Myocyte (in vitro differentiated cells): ENCODE data around the gene RAC3. TPM values are rescaled to one million over a fixed set of nuclear protein-coding genes. Genes with fewer than 3 reads are reported as not detected.
A peak's percentile ranks its signal among the peaks of the same experiment; 100 is the strongest.

Source experiments
- DNase-seq: peaks from one replicate; pipeline ENCODE4 v3.0.0-alpha.2; 2012; ENCODE audit warnings: low read depth
- total RNA-seq: library from RNA; depleted of rRNA; stranded (reverse); fragments of >200 nt; gene quantifications from 2 replicates; pipeline ENCODE4 v1.2.3, GENCODE V29; 2014

Gene RAC3
- total RNA-seq, 1 donor from 2014 or later: 7.3 TPM

DNA sequence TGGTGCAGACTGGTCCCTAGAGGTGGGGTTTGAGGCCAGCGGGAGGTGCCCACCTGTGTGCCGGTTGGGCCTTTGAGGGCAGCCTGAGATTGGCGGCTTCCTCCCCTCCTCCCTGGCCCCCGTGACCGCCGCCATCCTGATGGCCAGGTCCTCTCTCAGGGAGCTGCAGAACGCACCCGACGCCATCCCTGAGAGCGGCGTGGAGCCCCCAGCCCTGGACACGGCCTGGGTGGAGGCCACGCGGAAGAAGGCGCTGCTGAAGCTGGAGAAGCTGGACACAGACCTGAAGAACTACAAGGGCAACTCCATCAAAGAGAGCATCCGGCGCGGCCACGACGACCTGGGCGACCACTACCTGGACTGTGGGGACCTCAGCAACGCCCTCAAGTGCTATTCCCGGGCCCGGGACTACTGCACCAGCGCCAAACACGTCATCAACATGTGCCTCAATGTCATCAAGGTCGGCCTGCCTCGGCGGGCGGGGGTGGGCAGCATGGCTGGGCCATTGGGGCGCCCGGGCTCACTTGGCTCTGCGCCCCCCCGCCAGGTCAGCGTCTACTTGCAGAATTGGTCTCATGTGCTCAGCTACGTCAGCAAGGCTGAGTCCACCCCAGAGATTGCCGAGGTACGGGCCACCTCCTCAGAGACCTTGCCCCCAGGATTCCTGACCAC, 23.0 kb downstream of the RAC3 start:
- DNase-seq: no peak

DNA sequence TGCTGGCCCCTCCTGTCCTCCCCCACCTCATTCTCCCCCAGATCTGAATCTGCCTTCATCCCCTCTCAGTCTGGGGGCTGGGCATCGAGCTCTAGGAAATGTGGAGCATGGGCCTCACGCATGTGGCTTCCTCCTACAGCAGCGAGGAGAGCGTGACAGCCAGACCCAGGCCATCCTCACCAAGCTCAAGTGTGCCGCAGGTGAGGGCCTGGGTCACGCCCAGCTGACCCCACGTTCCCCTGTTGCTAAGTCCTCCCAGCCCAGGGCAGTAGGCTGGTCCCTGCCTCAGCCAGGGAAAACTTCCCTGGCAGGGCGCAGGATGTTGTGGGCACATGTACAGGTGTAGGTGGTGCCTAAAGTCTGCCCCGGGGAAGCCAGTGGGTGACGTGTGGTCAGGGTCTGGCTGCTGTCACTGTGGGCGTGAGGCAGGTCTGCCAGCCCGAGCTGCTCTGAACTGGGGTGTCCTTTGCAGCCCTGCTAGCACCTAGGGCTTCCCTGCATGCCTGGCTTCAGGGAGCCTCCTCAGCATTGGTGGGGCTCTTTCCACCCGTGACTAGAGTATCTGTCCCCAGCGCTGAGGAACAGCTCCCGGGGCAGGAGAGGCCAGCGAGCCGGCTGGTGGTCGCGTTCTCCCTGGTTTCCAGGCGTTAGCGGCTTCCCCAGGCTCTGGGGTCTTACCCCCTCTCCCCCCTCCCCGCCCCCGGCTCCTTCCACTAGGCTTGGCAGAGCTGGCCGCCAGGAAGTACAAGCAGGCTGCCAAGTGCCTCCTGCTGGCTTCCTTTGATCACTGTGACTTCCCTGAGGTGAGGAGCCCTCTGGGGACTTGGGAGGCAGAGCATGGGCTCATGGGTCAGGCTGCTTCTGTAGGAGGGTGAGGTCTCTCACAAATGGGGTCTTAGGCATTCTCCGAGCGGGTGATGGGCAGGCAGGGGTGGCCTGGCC, 23.8 kb downstream of the RAC3 start:
- DNase-seq: no peak

DNA sequence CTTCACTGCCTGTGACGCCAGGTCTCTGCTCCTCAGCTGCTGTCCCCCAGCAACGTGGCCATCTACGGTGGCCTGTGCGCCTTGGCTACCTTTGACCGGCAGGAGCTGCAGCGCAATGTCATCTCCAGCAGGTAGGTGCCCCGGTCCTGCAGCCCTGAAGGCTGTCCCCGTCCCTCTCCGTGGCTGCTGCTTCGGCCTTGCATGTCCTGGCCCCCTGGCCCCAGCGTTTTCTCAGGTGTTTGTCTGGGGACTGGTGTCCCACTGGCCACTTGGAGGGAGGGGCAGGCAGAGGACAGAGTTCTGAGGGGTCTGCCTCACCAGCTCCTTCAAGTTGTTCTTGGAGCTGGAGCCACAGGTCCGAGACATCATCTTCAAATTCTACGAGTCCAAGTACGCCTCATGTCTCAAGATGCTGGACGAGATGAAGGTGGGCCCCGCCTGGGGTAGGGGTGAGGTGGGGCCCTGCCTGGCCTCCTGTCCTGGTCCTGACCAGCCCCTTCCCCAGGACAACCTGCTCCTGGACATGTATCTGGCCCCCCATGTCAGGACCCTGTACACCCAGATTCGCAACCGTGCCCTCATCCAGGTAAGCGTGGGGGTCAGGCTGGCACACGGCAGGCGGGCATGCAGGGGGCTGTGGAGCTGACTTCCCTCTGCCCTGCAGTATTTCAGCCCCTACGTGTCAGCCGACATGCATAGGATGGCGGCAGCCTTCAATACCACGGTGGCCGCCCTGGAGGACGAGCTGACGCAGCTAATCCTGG, 24.7 kb downstream of the RAC3 start:
- DNase-seq: no peak

DNA sequence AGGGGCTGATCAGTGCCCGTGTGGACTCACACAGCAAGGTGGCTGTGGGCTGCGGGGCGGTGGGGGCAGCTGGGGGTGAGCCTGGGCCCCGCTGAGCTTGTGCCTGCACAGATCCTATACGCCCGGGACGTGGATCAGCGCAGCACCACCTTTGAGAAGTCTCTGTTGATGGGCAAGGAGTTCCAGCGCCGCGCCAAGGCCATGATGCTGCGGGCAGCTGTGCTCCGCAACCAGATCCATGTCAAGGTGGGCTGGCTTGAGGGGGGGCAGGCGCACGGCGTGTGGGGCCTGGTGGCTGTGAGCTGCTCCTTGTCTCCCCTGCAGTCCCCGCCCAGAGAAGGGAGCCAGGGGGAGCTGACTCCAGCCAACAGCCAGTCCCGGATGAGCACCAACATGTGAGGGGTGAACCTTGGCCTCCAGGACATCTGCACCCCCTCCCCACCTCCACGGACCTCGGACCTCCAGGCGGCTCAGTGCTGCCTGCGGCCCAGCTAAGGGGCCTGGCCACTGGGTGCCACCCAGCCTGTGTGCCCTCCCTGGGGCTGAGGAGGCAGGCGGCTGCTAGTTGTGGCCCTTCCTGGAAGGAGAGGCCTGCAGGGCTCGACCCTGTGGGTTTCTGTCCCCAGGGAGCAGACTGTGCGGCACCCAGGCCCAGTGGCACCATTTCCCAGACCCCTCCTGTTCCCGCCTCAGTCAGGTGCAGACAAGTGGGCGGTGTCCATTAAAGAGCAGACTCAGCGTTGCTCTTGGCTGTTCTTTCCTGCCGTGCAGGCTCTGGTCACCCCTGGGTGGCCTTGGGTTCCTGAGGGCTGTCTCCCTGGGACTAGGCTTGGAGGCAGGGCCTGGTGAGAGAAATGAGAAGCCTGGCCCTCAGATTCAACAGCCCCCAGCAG, 25.5 kb downstream of the RAC3 start:
- no peak for DNase-seq

DNA sequence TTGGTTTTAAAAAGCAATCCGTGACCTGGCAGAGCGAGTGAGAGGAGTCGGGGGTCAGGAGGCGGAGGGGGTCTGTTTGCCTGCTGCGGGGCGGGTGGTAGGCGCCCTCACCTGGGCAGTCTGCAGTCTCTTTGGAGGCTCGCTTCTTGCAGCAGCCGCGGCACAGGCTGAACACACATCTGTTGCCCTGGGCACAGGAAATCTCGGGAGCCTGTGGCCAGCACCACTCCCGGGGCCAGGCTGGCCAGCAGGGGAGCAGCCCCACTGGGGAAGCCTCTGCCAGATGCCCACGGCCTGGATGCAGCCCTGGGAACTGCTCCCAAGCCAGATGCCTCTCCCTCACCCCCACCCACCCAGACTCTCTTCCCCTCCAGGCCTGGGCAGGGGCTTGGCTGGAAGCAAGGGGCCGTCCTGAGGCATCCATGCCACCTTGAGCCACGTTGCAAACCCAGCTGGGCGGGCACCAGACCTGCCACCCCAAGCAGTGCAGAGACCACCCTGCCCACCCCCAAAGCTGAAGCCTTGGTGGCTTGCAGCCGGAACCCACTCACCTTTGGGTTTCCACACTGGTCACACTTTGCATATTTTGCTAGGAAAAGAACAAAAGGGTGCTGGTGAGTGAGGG, 26.9 kb downstream of the RAC3 start:
- no peak for DNase-seq

DNA sequence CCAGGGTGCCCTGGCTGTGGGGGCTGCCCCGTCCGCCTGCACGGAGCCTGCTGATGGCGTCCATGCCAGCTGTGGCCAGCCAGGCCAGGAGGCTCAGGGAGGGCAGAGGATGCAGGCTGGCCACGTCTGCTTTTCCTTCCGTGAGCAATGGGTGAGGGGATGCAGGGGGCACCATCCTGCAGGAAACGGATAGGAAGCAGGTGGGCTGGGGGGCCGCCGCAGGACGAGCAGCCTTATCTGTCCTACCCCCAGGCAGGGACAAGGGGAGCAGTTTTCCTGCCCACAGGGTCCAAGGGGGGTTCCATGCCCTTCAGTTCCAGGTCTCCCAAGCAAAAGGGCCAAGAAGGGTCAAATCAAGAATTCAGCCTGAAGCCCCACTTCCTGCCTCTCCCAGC, 27.4 kb downstream of the RAC3 start:
- no peak for DNase-seq

DNA sequence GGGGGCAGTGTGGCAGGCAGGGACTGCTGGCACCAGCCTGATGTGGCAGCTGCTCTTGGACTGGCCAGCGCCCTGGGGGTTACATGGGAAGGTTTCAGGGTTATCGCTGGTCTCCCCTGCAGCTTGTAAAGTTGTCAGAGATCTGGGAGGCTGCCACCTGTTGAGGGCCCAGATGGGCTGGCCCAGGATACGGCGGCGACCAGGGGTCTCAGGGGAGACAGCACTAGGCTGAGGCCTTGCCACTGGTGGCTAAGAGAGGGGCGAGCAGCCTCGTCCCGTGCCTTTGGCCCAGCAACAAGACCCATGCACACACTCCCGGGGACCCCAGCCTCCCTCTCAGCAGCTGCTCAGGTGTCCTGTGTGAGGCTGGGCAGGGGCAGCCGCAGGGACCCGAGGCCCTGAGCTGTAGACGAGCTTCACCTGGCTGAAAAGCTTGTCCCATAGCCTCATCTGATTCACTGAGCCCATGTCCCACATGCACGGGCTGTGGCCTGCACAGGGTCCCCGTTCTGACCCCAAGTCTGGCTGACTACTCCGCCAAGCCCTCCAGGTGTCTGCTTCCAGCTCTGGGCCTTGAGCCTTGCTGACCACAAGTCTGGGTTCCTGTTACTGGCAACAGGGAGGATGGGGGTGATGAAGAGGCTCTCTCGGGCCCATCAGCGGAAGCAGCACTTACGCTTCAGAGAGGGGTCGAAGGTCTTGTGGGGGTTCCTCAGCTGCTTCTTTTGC, 28.0 kb downstream of the RAC3 start:
- DNase-seq: peak; percentile 48

DNA sequence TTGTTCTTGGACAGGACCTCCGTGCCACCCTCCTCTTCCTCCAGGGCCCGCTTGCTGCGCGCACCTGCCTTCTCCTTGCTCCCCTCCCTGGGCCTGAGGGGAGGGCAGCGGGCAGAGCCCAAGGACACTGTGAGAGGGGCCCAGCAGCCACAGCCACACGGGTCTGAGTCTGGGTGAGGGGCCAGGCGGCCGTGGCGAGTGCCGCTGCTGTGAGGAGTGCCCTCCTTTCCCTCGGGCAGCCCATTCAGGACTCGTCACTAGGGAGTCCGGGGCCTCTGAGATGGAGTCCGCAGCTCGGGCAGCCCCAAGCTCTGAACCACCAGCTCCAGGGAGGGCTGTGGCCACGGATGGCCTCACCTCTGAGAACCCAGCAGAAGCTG, 28.5 kb downstream of the RAC3 start:
- no peak for DNase-seq

DNA sequence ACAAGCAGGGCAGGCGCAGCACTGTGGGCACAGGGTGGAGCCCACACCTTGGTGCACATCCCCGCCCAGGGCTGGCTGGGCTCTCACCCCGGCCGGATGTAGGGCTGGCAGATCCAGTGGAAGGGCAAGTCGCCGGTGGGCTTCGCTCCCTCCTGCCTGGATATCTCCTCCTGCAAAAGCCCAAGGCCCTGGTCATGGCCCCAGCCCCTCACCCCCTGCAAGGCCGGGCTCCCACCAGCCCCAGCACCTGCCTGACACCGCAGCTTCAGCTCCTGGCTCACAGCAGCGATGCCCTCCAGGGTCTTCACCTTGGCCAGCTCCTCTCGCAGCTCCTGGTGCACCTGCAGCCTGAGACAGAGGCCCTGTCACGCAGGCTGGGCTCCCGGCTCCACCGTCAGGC, 29.1 kb downstream of the RAC3 start:
- no peak for DNase-seq

DNA sequence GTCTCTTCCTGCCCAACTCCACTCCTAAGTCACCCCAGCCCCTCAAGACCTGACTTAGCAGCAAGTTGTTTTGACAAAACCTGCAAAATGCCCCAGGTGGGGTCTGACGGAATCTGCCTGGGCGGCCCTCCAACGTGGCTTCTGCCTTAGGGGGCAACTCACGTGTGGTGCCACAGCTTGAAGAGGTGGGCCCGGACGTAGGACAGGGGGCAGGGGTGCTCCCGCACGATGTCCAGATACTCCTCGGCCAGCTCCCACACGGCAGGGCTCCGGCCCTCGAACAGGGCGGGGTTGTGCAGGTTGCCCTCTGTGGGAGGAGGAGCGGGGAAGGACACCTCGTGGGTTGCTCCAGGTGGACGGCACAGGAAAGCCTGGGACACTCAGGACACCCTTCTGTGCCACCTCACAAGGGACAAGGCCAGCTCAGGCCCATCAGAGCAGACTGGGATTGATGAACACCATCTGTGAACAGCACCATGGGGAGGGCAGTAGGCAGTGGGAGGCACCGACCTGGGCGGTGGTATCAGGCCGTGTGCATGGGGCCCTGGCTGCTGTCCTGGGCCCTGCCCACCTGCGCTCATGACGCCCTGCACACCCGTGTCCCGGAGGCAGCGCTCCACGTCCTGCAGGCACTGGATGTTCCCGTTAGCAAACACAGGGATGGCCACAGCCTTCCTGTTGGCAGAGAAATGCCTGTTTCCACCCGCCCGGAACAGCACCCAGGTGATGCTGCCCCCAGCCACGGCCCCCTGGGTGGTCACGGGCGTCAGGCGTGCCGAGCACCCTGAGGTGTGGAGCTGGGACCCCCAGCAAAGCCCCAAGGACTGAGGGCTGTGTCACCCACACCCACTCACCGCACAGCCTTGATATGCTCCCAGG, 29.8 kb downstream of the RAC3 start:
- DNase-seq: no peak

DNA sequence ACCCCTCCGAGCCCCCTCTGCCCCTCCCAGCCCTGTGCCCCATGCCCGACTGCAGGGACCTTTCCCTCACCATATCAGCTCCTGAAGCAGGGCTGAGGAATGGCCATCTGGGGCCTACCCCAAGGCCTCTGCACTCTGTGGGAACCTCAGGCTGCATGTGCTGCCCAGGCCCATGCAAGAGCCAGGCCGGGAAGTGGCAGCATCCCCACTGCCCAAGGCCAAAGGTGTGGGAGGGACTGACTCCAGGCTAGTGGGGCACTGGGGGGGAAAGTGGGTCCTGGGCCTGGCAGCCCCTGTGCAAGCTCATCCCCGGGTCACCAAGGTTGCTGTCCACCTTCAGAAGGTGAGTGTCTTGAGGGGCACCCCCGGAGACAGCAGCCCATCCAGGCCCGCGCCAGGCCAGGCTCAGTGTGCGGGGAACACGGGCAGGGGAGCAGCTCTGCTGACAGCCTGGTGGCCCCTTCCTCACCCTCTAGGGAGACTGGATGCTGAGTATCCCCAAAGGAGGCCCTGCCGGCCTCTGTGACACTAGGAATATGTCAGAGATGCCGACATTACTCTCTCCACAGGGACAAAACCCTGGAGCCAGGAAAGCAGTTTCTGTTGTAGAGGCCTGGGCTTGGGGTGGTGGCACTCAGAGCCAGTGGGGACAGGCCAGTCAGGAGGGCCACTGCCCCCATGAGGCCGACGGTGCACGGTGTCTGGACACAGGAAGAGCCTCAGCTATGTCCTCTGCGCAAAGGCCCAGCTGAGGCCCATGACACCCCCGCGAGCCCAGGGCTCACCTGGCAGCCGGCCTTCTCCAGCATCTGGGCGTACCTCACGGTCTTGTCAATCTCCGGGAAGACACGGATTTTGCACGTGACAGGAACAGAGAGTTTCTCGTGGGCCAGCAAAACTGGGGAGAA, 30.9 kb downstream of the RAC3 start:
- DNase-seq: no peak

DNA sequence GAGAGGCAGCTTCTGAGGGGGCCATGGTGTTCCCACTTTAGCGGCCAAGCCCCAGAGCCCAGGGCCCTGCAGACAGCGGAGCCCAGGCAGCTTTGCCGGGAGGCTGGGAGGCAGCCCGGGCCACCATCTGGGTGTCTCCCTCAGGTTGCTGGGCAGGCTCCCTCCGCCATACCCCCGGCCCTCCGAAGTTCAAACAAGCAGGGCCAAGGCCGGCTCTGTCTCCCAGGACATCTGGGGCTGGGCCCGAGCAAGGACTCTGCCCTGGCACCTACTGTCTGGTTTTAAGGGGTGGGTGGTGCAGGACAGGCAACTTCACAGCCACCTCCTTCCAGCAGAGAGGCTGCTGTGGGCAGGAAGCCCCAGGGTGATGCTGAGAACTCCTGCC, 31.5 kb downstream of the RAC3 start:
- DNase-seq: no peak

DNA sequence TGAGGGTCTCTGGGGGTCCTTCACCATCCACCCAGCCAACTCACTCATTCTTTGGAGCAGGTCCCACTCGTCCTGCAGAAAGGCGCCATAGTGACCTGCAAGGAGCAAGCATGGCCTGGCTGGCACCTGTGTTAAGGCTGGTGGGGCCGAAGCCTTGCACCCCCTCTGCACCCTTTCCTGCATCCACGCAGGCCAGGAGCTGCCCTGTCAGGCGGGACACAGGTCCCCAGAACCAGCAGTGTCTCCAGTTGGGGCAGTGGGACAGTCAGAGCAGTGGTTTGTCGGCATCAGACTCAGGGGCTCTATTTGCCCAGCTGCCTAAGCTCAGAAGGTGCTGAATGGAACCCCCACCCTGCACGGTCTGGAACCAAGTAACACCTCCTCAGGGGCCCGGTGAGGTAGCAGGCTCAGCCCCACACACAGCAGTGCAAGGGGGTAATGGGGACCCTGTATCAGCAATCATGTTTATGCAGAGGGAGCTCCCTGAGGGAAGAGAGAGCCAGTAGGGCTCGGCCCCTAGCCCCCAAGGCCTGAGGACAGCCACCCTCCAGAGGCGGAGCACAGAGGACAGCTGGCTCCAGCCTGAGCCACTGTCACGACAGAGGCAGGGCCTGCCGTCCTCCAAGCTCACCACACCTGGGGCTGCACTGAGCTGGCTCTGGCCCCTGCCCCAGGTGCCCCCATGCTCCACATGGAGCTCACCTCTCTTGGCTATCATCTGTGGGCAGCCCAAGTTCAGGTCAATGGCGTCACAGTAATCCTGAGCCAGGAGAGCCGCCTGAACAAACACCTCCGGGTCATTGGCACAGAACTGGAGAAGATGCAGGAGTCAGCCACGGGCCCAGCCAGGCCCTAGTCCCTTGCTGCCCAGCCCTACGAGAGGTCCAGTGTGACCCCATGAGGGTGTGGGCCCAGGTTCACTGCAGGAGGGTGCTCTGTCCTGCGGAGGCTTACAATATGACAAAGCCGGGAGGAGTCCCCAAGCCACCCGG, 32.2 kb downstream of the RAC3 start:
- no peak for DNase-seq

DNA sequence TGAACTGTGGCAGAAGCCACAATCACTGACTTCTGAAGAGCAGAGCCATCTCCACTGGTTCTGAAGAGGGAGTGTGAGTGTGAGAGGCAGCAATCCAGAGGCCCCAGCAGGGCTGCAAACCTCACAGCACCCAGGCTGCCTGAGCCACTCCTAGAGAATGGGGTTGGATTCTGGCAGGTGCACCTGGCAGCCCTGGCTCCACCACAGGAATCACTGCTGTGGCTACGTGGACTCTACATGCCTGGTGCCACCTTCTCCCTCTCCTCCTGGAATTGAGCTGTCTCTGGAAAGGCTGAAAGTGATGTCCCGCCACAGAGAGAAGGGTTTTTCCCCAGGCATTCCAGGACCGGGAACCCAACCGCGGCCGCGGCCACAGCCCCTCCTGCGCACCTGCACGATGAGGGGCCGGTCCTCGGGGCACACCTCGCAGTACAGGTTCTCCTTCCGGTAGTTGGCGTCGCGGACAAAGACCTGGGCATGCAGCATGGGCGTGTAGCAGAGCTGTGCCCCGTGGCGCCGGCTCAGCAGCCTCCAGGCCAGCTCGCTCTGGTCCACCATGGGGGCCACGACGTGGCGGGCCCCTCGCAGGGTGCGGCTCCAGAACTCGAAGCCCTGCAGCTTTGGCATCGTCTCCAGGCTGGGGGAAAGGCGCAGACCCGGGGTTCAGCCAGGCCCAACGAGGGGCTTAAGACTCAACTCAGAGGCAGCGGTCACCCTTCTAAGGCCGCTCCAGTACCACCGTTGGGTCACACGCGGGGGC, 33.1 kb downstream of the RAC3 start:
- DNase-seq: no peak

DNA sequence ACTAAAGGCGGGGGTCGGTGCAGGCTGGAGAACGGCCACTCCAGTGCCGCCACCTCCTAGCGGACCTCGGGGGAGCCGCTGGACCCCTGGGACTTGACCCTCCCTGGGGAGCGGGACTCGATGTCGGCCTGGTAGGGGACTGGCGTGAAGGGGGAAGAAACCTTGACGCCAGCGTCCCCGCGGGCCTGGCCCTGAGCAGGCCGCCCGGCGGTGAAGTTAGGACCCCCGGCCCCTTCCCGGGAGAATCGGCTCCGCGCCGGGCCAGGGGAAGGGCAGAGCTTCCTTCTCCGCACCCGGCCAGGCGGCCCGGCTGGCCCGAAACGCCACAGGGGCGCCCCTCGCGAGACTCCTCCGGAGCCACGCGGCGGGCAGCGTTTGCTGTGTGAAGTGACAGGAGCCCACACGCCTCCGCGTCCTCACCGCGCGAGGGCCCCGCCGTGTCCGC, 33.7 kb downstream of the RAC3 start:
- DNase-seq: peak; percentile 29
